ENCODE data around the gene ACER2.

Gene ACER2

DNA sequence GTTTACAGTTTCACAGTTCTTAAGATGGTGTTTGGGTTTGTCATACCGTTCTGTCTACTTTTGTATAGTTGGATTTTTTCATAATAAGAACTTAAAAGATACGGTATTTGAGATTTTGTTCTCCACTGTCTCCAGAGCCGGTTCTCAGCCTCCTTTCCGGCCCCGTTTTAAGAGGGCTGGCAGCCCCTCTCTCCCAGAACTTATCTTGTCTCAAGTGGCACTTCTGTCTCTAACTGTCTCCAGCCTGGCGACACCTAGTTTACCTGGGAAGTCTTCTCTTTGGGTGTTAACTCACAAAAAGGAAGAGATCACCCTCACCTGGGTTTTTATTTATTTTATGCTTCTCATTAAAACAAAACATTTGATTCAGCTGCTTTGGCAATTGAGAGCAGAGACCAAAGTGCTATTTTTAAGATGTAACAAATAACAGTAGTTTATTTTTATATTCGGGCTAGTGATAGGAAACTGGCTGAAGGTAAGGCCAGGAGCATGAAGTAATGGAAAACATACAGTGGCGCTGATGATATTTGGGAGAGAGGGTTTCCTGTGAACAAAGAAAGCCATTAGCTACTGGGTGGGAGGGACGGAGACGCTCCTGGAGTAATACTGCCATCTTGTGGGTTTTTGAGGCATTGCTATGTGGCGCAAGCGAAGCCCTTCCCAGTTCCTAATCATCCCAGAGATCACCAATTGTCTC, 48.3 kb downstream of the ACER2 start:
- peak; percentile 70 for DNase-seq

DNA sequence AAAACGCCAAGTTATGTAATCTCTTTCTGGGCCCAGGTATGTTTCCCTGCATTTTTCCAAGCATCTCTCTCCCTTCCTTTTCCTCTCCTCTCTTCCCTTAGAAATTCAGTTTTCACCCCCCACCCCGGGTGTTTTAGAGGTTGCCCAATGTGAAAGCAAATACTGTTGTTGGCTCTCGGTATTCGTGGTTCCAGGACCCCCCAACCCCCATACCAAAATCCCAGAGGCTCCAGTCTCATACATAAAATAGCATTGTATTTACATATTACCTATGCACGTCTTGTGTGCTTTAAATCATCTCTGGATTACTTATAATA, 48.8 kb downstream of the ACER2 start:
- no peak for DNase-seq

DNA sequence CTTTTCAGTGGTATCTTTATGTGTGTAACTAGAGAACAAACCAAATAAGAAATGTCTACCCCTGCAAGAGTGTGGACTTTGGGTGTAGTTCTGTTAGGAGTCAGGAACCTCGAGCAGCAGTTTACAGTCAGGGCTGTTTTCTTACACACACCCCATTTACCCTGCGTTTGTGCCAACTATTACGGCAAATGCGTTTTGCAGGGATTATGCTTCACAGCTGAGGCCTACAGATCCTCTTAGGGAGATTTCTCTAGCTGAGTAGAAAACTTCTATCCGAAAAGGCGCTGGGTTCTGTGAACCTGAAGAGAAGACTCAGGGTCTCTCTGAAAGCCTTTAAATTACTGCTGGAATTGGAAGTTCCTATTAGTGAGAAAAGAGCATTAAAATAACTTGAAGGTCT, 51.4 kb downstream of the ACER2 start:
- DNase-seq = no peak

DNA sequence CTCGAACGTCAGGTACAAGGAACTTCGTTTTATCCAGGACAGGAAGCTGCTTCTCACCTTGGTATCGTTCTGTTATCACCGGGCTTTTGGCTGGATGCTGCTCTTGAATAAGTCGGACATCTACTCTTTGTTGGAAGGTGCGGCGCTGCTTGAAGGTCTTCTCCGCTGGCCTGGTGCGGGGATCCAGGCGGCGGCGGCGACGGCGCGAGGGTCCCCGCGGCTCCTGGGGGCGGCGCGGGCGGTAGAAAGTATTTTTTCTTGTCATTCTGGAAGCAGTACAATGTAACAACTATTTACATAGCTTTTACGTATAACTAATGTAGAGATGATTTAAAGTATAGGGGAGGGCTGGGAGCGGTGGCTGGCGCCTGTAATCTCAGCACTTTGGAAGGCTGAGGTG, 52.3 kb downstream of the ACER2 start:
- no peak for DNase-seq

DNA sequence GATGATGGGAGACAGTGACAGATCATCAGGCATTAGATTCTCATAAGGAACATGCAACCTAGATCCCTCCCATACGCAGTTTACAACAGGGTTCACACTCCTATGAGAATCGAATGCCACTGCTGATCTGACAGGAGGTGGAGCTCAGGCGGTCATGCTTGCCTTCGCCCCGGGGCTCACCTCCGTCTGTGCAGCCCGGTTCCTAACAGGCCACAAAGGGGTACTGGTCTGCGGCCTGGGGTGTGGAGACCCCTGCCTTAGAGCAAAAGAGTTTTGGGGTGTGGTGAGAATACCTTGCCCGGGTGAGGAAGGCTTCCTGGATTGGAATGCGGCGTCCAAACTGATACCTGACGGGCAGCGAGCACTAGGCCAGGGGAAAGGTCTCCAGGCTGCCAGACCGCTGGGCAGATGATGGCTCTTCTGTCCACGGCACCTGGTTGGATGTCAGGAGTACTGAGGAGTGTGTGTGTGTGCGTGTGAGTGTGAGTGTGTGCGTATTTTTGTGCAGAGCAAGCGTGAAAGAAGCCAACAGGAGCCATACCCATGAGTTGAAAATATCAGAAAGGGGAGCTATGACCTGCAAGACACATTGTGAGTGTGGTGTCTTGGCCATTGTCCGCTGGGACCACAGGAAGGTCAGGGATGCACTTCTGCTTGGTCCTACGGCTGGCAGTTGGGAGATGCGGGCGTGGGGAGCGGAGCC, 55.4 kb downstream of the ACER2 start:
- no peak for DNase-seq

DNA sequence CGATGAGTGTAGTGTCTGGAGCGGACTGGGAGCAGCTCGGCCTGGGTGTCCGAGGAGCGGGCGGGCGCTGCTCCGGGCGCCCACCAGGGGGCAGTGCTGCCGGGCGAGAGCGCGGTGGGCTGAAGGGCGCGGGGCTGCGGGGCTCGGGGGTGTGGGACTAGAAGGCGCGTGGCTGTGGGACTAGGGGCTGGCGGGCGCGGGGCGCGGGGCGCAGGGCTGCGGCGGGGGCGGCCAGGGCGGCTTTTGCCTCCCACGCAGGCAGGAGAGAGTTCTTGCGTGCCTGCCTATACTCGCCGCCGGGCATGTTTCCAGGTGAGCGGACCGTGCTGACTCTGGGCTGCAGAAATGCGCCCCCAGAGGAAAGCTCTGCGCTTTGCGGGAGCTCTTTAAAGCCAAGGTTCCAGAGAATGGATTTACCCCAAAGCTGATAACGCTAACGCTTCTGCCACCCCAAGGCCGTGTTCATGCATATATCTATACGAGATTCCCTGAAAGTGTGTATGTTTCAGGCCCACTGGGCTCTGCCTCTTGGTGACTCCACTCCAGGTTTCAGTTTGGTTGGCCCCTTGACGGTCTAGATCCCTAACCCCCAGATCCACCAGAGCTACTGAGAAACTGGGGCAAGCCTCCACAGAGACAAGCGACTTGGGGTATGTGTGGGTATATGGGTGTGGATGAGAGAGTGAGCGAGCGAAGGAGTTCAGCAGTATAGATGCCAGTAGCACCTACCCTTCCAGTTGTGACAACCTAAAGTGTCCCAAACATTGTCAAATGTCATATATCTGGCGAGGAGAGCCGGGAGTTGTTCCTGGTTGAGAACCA, 56.2 kb downstream of the ACER2 start:
- peak; percentile 88 for DNase-seq

DNA sequence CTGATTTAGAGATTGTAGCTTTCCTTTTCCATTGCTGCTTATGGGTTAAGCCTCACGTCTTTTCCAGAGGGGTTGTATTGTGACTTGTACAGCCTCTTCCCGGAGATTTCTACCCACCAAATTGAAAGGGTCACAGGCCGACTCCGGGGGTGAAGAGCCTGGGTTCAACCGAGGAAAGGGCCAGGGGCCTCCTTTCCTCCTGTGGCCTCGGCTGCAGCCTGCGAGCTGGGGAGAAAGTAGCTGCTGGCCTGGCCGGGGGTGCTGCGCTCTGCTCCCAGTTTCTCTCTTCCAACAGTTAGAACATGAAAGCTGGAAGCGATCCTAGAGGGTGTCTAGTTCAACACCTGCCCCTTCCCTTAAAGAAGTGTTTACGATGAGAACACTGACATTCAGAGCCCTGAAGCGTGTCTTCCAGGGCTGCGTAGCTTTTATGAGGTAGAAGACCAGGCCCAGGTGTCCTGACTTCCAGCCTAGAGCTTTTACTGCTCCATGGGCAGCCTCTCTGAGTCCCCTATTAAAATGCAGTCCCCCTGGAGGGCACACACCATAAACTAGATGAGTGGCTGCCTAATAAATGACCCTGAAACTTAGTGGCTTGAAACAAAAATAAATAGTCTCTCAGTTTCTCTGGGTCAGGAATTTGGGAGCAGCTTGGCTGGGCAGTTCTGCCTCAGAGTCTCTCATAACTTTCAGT, 56.9 kb downstream of the ACER2 start:
- DNase-seq = no peak

DNA sequence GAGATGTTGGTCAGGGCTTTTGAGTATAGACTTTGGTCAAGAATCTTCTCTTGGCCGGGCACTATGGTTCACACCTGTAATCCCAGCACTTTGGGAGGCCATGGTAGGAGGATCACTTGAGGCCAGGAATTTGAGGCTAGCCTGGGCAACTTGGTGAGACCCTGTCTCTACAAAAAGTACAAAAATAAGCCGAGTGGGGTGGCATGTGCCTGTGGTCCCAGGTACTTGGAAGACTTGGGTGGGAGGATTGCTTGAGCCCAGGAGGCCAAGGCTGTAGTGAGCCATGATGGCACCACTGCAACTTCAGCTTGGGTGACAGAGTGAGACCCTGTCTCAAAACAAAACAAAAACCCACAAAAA, 57.5 kb downstream of the ACER2 start:
- no peak for DNase-seq

DNA sequence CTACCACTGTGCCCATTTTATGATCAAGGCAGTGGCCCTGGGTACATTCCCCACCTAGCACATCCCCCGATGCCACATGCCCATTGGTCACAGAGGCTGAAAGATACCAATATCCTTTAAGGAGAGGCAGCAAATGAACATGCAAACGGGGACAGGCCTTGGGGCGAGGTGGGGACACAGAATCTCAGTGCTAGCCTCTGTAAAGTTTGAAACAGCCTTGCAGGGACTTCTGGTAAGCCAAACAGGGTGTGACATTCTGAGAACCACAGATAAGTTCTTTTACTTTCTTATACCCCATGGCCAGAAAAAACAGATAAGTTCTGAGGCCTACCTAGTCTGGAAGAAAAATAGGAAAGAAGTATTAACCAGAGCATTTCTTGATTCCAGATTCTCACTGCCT, 60.5 kb downstream of the ACER2 start:
- no peak for DNase-seq

DNA sequence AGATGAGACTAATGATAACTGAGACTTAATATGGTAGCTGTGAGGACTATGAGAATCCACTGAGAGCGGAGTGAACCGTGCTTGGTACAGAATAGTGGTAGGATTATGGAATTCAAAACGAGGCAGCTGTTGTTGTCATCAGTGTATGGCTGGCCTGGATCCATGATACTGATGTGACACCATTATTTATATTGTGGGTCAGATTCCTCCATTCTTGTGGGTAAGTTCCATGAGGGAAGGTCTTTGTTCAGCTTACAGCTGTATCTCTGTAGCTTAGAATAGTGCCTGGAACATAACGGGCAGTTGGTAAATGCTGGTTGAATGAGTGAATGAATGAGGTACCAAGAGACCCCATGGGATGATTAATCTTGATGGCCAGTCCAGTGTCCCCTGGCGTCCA, 61.8 kb downstream of the ACER2 start:
- DNase-seq = no peak

DNA sequence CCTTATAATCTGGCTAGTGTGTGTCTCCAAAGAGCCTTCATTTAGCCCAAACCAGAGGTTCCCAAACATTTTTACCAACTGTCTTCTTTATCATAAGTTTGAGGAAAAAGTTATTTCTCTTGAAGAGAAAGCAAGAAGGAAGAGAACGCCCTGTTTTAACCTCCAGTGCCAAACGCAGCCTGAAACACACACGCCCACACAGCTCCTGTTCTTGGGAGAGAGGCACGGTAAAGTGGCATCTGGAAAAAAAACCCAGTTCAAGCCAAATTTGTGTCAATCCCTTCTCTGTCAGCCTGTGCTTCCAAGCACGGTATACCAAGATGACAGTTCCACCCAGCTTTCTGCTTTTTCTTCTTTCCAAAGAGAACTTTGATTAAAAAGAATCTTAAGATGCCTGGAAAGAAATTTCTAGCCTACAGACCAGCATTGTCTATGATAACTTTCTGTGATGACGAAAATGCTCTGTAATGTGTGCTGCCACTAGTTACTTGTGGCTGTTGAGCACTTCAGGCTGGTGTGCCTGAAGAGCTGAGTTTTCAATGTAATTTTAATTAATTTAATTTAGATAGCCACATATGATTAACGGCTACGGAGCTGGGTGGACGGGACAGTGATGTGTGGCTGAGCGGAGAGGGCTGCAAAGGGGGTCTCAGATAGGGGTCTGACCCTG, 62.3 kb downstream of the ACER2 start:
- no peak for DNase-seq

DNA sequence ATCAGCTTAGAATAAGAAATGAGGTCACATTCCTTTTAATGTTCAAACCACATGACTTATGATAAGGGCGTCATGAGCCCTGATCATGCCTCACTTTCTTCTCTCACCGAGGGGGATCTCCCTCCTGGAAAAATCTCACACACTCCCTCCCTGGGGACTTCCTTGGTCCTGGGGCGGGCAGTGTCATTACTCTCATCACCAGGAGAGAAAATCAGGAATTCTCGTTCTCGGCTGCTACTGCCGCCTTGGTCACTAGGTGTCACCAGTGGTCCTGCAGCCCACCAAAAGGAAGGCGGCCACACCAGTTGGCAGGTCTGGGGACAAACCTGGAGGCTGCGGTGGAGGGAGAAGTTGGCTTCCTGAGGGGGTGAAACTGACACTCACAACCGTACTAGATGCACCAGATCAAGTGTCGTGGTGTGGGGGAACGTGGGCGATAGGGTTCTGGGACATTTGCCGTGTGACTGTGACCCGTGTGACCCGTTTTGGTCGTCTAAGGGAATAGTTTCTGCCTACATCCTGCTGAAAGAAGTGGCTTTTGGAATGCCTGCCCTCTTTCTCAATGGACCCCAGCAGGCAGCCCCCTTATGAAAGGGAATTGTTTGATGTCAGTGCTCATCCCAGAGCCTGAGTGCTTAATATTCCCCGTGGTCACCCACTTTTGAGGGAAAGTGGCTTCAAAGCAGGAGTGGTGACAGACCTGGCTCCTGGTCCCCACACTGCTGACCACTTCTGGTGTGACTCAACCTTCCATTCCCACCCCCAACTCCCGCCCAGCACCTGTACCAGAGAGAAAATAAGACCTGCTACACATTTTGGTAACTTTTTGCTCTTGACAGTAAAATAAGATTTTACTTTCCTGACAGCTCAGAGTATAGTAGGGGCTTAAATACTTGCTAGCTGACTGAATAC, 63.2 kb downstream of the ACER2 start:
- DNase-seq = peak; percentile 75

DNA sequence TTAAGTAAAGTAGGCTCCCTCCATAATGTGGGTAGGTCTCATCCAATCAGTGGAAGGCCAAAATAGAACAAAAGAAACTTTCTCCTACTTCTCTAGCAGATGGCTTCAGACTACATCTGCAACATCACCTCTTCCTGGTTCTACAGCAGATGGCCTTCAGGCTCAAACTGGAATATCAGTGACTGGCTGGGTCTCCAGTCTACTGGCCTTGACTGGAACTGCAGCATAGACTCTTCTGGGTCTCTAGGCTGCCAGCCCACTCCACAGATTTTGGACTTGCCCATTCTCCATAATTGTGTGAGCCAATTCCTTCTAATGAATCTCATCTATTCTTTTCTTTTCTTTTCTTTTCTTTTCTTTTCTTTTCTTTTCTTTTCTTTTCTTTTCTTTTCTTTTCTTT, 64.8 kb downstream of the ACER2 start:
- DNase-seq = no peak

DNA sequence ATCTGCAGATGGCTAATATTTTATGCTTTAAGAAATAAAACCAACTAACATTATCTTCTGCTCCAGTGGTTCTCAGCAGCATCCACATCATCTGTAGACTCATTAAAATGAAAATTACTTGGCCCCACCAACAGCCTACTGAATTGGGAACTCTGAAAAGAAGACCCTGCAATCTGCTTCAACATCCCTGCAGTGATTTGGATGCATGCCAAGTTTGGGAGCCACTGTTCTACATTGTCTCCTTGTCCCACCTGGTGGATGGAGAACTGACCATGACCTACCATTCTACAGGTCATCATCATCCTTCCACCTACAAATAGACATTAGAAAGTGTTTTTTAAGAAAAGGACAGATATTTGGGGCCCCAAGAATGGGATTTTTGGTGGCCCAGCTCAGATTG, 71.1 kb downstream of the ACER2 start:
- DNase-seq = no peak

DNA sequence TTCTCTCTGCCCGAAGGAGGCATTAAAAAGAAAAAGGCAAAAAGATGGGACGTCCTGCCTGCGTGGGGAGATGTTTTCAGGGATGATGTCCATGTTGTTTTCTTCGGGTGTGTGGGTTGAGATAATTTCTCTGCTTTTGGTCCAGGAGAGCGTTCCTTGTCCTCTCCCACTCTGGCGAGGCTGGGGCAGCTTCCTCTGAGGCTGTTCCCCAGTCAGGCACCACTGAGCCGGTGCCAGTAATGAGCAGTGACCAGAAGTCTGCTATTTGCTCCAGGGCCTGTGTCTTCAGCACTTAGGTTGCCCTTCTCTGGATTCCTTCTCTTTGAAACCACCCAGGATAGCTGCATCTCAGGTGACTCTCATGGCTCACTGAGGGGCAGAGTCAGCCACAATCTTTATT, 71.5 kb downstream of the ACER2 start:
- DNase-seq = no peak

DNA sequence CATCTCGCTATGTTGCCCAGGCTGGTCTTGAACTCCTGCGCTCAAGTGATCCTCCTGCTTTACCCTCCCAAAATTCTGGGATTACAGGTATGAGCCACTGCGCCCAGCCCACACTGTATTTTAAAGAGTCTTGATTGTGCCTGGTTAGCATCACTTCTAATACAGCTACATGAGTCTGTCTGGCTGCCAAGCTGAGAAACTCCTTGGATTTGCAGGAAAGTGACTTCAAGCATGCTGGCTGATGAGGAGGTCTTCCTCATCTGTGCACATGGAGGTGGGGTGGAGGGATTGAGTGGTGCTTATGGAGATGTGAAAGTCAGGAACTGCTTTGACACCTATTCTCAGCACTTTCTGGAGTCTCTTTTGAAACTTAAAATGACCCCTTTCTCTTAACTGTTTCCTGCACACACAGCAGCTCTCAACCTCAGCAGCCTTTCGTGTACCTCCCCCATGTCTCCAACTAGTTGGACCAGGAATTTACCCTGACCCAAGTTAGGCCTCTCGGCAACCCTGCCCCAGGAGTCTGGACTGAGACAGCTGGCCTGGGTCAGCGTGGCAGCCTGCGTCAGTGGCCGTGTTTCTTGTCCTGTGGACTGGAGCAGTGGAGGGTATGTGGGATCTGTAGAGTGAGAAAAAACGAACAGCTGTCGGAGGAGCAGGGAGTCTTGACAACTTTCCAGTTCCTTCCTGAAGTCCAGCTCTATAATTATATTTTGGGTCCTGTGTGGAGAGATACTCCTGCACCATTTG, 72.5 kb downstream of the ACER2 start:
- DNase-seq = no peak

DNA sequence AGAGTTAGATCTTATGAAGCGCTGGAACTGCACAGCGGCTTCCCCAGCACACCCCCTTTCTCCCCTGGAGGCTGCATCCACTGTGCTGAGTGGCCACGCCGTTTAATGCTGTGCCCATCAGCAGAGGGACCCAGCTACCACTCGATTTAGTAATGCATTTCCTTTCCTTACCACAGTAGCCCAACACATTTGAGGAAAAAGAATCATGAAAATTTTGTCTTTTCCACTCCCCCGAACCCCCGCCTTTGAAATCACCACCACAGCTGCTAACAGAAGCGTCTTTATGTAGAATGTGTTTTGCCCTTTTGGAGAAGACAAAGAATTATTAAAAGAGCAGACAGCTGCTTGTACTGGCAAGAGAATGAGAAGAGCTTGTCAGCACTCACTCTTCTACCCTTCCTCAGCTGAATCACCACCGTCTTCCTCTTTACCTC, 73.2 kb downstream of the ACER2 start:
- DNase-seq = no peak

DNA sequence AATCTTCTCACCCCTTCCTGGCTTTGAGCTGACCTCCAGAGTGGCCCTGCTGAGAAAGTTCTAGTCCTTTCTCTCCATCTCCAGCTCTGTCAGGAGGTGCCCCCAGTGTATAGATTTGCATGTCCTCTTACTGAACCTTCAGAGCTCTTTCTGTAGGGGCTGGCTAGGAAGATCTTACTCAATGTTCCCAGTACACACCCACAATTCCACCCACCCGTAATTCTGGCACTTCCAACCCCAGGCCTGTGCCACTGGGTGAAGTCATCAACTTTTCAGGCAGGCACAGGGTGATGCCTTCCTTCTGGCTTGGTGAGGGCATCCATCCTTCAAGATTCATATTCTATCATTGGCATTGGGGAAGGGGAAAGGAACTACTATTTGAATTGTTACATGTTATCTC, 75.9 kb downstream of the ACER2 start:
- DNase-seq = no peak

DNA sequence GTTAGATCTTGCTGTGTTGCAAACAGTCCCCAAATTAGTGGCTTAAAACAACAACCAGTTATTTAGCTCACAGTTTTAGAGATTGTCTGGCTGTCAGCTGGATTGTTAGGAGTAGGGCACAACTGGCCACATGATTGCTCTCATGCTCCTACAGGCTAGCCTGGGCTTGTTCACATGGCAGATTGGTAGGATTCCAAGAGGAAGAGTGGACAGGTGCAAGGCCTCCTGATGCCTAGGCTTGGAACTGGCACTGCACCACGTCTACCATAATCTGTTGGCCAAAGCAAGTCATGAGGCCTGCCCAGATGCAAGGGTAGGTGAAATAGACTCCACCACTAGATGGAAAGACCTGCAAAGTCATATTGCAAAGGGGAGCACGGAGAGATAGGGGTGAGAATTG, 76.4 kb downstream of the ACER2 start:
- no peak for DNase-seq

DNA sequence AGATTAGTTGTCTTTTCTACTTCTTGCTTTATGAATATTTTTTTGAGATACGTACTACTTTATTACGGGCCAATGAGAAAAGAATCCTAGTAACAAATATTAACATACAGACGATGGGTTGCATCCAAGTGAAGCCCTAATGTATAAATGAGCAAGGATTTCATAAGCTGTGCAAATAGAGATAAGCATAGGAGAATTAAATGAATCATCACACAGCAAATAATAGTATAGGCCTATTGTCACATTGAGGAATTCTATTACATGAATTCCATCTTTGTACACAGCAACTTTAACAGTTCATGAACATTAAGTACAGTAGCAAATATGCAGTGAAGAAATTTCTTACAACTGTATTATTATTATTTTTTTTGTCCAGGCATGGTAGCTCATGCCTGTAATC, 78.0 kb downstream of the ACER2 start:
- DNase-seq = no peak

DNA sequence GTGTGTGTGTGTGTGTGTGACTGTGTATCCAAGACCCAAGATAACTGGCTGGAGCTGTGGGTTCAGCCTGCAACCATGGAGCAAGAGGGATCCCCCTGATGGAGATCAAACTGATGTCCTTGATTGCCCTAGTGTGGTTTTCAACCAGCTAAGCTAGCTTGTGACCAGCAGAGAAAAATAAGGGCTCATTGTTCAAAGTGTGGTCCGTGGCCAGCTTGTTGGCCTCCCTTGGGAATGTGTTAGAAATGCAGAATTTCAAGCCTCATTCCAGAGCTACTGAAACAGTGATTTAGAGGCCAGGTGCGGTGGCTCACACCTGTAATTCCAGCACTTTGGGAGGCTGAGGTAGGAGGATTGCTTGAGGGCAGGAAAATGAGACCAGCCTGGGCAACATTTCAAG, 79.9 kb downstream of the ACER2 start:
- no peak for DNase-seq

Data from activated CD8-positive, alpha-beta memory T cell treated with anti-CD3 and anti-CD28 coated beads, Interleukin-2, amount 50 U/mL, for 48 hours (primary cell).